22Rv1 (cell line): ENCODE data around the gene E2F8.

Source experiments
- ZFX ChIP-seq: fragments of 450-650 bp; IDR thresholded peaks from 2 replicates; pipeline ENCODE4 v1.6.1; 2017; ENCODE audit warnings: antibody characterized with exemption, borderline replicate concordance
- TF ChIP-seq, protein P1 (sequence below): fragments of 450-650 bp; IDR thresholded peaks from 2 replicates; pipeline ENCODE4 v1.5.1; 2017; ENCODE audit warnings: mild to moderate bottlenecking

DNA sequence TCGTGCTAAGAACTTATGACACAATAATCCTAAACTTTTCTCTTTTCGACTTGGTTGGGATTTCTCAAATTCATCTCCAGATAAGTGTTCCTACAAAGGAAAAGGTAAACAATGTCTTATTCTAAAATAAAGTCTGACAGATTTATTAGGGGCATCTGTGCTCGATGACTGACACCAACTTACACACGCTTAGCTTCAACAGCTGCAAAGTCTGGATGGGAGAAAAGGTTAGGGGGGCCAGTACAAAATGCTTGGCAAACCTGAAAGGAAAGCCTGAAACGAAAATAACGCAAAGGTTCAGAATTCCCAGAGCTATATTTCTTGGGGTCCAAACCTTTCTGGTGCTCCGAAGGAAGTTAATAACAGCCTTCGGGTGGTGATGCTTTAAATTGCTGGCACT is 3.4 kb downstream of the E2F8 start:
- TF ChIP-seq, protein P1, sequence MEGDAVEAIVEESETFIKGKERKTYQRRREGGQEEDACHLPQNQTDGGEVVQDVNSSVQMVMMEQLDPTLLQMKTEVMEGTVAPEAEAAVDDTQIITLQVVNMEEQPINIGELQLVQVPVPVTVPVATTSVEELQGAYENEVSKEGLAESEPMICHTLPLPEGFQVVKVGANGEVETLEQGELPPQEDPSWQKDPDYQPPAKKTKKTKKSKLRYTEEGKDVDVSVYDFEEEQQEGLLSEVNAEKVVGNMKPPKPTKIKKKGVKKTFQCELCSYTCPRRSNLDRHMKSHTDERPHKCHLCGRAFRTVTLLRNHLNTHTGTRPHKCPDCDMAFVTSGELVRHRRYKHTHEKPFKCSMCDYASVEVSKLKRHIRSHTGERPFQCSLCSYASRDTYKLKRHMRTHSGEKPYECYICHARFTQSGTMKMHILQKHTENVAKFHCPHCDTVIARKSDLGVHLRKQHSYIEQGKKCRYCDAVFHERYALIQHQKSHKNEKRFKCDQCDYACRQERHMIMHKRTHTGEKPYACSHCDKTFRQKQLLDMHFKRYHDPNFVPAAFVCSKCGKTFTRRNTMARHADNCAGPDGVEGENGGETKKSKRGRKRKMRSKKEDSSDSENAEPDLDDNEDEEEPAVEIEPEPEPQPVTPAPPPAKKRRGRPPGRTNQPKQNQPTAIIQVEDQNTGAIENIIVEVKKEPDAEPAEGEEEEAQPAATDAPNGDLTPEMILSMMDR, result no peak
- TF ChIP-seq ZFX, result no peak
